Choroid plexus epithelial cell (primary cell): ENCODE results near the gene BRDT.

Experiments used
- DNase-seq: peaks from one replicate; pipeline ENCODE4 v3.0.0-alpha.2; 2010; ENCODE audit warnings: low read depth
- H3K4me3 ChIP-seq: 2 replicates; pipeline ENCODE4 v1.5.1; 2011; ENCODE audit warnings: low read depth, mild to moderate bottlenecking, control low read depth, low read length, moderate library complexity
- TF ChIP-seq, protein P1 (sequence below): conservative IDR thresholded peaks from 2 replicates; pipeline ENCODE4 v1.5.1; 2011; ENCODE audit warnings: low read depth, mild to moderate bottlenecking, control low read depth, inconsistent platforms, low read length, moderate library complexity

The BRDT gene

DNA sequence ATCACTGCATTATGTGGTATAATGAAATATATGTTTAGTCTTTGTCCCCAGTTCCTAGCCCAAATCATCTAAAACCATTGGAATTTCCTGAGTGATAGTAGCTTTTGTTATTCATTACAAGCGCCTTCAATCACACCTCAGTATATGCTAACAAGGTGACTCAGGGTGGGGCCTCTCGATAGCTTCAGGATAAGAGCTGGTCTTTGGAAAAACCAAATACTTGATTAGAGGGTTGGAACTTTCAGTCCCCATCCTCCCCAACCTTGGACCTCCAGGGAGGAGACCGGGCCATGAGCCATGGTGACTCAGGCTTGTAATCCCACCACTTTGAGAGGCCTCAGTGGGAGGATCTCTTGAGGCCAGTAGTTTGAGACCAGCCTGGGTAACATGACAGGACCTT is 5.1 kb upstream of the BRDT start:
- DNase-seq: no peak
- TF ChIP-seq, protein P1, sequence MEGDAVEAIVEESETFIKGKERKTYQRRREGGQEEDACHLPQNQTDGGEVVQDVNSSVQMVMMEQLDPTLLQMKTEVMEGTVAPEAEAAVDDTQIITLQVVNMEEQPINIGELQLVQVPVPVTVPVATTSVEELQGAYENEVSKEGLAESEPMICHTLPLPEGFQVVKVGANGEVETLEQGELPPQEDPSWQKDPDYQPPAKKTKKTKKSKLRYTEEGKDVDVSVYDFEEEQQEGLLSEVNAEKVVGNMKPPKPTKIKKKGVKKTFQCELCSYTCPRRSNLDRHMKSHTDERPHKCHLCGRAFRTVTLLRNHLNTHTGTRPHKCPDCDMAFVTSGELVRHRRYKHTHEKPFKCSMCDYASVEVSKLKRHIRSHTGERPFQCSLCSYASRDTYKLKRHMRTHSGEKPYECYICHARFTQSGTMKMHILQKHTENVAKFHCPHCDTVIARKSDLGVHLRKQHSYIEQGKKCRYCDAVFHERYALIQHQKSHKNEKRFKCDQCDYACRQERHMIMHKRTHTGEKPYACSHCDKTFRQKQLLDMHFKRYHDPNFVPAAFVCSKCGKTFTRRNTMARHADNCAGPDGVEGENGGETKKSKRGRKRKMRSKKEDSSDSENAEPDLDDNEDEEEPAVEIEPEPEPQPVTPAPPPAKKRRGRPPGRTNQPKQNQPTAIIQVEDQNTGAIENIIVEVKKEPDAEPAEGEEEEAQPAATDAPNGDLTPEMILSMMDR: no peak
- no peak overlapping the region for H3K4me3 ChIP-seq

DNA sequence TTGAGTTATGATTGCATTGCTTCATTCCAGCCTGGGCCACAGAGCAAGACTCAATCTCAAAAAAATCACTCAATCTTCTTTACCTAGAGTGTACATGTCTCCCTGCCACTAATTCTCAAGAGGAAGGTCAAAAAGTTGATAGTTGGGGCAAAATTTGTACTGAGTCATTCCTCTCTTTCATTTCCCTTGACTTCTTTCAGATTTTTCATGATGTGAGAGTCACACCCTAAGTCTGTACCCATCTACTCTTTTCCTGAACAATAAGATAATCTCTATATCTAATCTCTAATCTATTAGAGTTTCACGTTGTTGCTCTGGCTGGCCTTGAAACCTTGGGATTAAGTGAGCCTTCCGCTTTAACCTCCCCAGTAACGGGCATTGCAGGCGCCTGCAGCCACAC is 1.1 kb upstream of the BRDT start:
- H3K4me3 ChIP-seq: no peak overlapping the region
- no peak for DNase-seq
- TF ChIP-seq, protein P1: no peak

DNA sequence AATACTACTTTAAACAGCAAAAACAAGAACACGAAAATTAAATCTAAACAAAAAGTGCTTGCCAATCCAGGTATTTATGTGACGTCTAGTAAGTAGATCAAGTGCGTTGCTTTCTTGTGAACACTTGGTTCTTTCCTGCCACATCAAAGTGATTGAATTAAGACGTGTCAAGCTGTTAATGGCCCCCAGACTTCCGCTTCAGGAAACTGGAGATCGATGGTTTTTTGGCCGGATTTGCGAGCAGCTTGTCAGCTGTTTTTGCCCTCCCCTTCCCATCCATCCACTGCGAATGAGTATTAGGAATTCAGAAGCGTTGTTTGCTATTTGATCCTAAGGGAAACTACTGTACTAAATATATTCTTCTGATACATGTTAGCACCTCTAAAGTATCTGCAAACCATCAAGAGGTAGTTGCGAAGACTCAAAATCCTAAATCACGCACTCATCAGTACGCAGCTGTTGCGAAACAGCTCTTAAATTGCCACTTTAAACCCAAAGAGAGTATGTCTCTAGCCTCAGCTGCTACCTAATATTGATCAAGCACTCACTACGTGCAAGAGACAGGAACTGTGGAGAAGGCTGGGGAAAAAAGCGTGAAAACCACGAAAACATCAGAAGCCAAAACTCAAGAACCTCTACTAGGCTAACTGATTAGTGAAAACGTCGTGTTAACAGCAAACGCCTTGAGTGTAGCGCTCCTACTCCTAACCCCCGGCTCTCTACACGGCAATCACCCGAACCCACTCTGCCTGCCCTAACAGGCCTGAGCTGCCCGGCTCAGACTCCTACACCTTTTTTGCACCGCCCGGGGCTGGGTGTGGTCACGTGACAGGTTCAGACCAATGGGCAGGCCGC is 473 bp upstream of the BRDT start:
- H3K4me3 ChIP-seq: no peak overlapping the region
- no peak for DNase-seq
- TF ChIP-seq, protein P1: no peak

DNA sequence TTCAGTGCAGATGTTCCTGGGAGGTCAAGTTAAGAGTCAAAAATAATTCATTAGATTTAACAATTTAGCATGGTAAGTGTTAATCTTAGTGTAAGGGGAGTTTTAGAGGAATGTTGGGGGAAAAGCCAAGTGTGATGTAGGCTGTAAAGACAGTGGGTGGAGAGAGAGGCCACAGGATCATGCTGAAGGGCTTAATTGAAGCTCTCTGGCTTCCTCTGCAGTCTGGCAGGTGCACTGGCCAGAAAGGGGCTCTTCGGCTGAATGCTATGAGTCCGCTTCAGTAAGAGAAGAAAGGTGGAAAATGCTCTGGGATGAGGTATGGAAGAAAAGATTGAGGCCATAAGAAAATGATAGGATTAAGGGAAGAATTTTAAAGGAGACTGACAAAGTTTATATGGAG is 3.0 kb downstream of the BRDT start:
- DNase-seq: no peak
- no peak overlapping the region for H3K4me3 ChIP-seq

DNA sequence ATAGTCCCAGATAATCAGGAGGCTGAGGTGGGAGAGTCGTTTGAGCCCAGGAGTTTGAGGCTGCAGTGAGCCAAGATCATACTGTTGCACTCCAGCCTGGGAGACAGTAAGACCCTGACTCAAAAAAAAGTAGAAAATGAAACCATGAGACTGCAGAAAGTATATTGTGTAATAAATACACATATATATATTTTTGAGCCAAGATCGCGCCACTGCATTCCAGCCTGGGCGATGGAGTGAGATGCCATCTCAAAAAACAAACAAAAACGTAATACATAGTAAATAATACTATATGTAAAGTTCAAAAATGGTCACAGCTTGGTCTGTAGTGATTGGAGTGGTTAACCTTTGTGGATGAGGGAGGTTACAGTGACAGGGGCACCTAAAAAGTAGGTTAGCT is 9.7 kb downstream of the BRDT start:
- TF ChIP-seq, protein P1: no peak
- no peak overlapping the region for H3K4me3 ChIP-seq
- DNase-seq: no peak

More for the DNA sequence above, 3.0 kb downstream of the BRDT start:
- TF ChIP-seq, protein P1: no peak

DNA sequence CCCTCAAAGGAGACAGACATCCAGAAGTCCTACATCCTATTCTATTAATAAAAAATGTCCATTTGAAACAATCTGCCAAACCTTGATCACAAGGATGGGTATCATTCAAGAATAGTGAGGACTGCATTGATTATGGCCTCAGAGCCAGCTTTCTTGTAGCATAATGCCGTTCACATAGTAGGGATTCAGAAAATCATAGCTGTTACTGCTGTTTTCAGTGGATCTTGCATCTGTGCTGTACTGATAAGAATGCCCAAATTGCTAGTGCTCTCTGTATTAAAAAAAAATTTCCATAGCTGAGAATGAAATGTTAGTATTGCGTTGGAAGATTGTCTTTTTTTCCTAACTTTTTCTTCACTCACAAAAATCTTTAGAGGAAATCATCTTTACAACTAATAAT is 19.1 kb downstream of the BRDT start:
- H3K4me3 ChIP-seq: no peak overlapping the region
- no peak for DNase-seq
- TF ChIP-seq, protein P1: no peak

DNA sequence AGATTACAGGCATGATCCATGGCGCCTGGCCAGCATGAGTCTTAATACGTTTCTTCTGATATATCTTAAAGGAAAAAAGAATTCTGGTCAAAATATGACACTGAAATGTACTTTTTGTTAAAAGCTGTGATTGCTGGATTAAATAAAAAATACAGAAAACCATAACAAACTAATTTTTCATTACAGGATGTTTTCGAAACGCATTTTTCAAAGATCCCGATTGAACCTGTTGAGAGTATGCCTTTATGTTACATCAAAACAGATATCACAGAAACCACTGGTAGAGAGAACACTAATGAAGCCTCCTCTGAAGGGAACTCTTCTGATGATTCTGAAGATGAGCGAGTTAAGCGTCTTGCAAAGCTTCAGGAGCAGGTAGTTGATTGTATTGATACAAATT is 30.2 kb downstream of the BRDT start:
- H3K4me3 ChIP-seq: no peak overlapping the region
- no peak for DNase-seq
- TF ChIP-seq, protein P1: no peak
